ENCODE results near the gene ZNF205. TPM values are rescaled to one million over a fixed set of nuclear protein-coding genes. Genes with fewer than 3 reads are reported as not detected.
A peak's percentile ranks its signal among the peaks of the same experiment; 100 is the strongest.

The ZNF205 gene
- total and polyA plus RNA-seq, 9 of the 15 experiments (the other 6 are each of a cell fraction or from before 2014, with no cell fraction given) = 2.4 to 11.8 (median 5.1) TPM; not detected in 2

- TF ChIP-seq PHTF2 (CRISPR knock-in tag; IDR thresholded peaks at IDR 0.05) (no peak), IRF1 (CRISPR knock-in tag; IDR thresholded peaks at IDR 0.05; ENCODE audit: borderline replicate concordance) (no peak), BCLAF1 (IDR thresholded peaks at IDR 0.05; ENCODE audit: borderline replicate concordance in 1 of 2, control insufficient read depth in 1 of 2, low read depth in 2 of 2, low read length in 1 of 2) (no peak), PHF21A (IDR thresholded peaks at IDR 0.05; ENCODE audit: borderline replicate concordance, low read depth) (no peak; the same call in 1 of the 2 replicates), RBM39 (optimal IDR thresholded peaks at IDR 0.05; ENCODE audit: low read depth, low read length) (no peak), PHB2 (IDR thresholded peaks at IDR 0.05; ENCODE audit: low read depth) (no peak), MXI1 (IDR thresholded peaks at IDR 0.05; ENCODE audit: low read depth, low read length) (0 out of 2 replicates have a peak, but pooled peaks have one; percentile 42), E4F1 (CRISPR knock-in tag; IDR thresholded peaks at IDR 0.05; ENCODE audit: borderline replicate concordance) (no peak), TFAM (CRISPR knock-in tag; conservative IDR thresholded peaks at IDR 0.05) (no peak), PURB (CRISPR knock-in tag; IDR thresholded peaks at IDR 0.05; ENCODE audit: low read depth) (no peak), CTCFL (IDR thresholded peaks at IDR 0.05; ENCODE audit: borderline replicate concordance, insufficient read depth, low read depth, low read length, poor library complexity, severe bottlenecking) (no peak), GATA2 (CRISPR knock-in tag; IDR thresholded peaks at IDR 0.05) (no peak), NUFIP1 (IDR thresholded peaks at IDR 0.05; ENCODE audit: partially characterized antibody) (peak; percentile 88), HMG20A (CRISPR knock-in tag; conservative IDR thresholded peaks at IDR 0.05) (no peak), NCOA4 (IDR thresholded peaks at IDR 0.05; ENCODE audit: partially characterized antibody) (no peak), RBM15 (IDR thresholded peaks at IDR 0.05; ENCODE audit: insufficient read depth, low read length) (no peak), HOXB6 (CRISPR knock-in tag; IDR thresholded peaks at IDR 0.05; ENCODE audit: borderline replicate concordance) (no peak)
Measured at GRCh38 chr16:3158510-3159314, 46.3 kb downstream of the ZNF205 start (continued).
